NCI-H1694 treated with DMSO at 0.1 percent for 48 hours (cell line): ENCODE measurements around the gene MRPL54.
A peak's percentile ranks its signal among the peaks of the same experiment; 100 is the strongest.

Source experiments
- DNase-seq: peaks from one replicate; lab custom pipeline; 2025; lab: John Stamatoyannopoulos, UW

Gene MRPL54

DNA sequence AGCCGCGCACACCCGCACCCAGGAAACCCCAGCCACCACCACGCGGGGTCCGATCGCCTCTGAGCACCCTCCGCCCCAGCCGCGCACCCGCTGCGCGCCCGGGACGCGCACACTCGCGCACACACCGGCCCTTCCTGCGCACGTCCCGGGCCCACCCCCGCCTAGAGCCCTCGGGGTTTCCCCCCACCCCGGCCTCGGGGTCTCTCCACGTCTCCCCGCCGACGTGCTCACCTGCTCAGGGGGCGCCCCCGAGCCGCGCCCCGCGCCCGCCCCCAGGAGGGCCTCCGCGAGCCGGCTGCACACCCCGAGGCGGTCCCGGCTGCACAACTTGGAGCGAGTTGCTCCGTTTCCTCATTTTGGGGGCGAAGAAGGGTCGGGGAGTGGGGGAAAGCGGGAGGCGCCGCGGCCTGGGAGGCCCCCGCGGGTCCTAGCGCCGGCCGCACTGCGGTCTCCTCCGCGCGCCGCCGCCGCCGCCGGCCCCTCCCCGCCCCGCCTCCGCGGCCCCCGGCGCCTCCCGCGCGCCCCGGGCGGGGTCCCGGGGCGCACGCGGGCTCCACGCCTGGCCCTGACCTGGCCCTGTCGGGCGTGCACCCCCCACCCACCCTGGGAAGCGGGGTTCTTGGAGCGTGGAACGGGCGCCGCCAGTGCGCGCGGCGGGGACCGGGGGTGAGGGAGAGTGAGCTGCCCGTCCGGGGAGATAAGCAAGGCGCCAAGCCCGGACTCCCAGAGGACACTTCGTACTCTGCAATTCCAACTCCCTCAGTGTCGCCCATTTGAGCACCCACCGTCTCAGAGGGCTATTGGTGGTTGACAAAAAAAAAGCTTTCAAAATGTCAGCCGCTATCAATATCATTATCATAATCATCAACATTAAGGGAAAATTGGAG is 23.7 kb downstream of the MRPL54 start, which contains the start of gene MATK:
Gene MATK (minus strand): TSS at position 444 of the 887 bp plus-strand sequence. CDS start 1,246 bp downstream, outside the sequence.
- no peak for DNase-seq

- DNase-seq: no peak
These were observed 26.7 kb downstream of the MRPL54 start for GRCh38 chr19:3788996-3789778.

DNA sequence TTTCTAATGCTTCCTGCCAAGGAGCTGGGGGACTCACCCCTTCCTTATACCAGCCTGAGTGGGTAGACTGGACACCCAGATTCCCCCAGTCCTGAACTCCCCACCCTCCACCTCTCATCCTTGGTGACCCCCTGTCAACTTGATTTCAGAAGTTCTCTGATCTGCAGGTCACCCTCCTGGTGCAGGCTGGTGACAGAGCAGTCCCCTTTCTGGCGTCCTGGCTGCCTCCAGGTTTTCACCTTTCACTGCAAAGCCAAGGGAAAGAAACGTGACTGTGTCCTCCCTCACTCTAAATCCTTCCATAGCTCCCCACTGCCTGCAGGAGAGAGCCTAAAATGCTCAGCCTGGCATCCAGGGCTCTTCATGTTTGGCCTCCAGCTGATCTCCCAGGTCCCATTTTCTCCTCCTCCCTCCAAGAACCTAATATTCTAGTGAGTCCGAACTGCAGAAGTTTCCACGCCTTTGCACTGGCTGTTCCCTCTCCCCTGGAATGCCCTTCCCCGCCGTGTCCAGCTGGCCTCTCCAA is 27.8 kb downstream of the MRPL54 start:
- DNase-seq: no peak

DNA sequence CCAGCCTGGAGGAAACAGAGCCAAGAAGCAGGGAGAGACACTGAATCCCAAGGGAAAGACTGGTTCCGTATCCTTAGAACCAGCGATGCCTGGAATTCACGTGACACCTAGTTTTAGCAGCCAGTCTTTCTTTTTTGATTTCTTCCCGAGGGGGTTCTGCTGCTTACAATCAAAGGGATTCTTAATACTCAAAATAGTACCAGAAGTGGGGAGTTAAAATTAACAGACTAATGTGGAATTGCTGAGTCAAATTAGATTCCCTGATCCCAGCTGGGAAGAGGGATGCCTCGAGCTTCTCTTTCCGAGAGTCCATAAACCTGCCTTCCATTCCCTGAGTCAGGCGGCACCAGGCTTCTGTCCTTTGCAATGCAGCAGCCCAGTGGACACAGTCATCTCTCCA is 28.5 kb downstream of the MRPL54 start:
- DNase-seq: no peak

- DNase-seq: no peak
These were observed 29.6 kb downstream of the MRPL54 start for GRCh38 chr19:3792114-3792513.

DNA sequence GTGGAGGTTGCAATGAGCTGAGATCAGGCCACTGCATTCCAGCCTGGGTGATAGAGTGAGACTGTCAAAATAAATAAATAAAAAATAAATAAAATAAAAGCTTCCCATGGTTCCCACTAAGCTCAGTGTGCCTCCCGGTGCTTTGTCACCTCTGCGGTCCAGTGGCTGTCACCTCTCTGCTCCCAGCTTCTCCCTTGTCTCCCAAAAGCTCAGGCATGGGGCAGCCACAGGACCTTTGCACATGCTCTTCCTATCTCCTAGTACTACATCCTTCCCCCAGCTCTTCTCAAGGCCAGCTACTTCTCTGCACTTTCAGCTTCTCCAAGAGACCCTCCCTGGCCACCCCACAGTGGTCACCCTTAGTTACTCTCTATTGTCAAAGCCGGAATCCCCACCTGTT is 31.3 kb downstream of the MRPL54 start:
- DNase-seq: no peak

DNA sequence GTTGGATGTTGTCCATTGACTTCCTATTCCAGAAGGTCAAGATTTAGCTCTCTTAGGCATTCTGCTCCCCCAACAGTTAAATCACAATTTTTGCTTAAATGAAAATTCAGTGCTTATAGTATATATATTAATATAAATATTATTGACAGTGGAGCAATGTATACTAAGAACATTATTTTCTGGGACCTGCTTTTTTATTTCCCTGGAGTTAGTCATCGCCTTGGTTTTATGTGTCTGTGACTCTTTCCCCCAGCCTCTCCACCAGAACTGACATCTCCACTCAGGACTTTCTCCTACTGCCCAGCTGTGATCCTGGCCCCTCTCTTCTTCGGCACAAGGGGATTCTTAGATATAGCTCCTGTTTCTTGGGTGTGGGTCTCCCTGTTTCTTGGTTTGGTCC is 33.9 kb downstream of the MRPL54 start:
- no peak for DNase-seq

GRCh38 chr19:3798137-3798536 is 35.7 kb downstream of the MRPL54 start:
- no peak for DNase-seq

DNA sequence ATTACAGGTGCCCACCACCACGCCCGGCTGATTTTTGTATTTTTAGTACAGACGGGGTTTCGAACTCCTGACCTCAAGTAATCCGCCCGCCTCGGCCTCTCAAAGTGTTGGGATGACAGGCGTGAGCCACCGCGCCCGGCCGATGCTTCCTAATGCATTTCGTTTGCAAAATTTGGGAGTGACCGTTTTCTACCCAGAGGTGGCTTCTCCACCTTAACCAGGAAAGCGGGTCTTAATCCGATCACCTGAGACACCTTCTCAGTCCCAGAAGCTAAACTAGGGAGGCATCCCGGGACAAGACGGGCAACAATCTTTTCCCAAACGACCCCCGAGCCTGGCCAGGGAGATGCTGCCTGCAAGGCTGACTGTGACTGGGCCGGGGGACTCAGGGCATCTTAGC is 38.5 kb downstream of the MRPL54 start:
- DNase-seq: no peak

- peak; percentile 8 for DNase-seq
These were observed 39.1 kb downstream of the MRPL54 start for GRCh38 chr19:3801412-3802096.

GRCh38 chr19:3803114-3803888 is 40.8 kb downstream of the MRPL54 start:
- DNase-seq: no peak

- DNase-seq: no peak
These were observed 41.5 kb downstream of the MRPL54 start for GRCh38 chr19:3803986-3804385.

DNA sequence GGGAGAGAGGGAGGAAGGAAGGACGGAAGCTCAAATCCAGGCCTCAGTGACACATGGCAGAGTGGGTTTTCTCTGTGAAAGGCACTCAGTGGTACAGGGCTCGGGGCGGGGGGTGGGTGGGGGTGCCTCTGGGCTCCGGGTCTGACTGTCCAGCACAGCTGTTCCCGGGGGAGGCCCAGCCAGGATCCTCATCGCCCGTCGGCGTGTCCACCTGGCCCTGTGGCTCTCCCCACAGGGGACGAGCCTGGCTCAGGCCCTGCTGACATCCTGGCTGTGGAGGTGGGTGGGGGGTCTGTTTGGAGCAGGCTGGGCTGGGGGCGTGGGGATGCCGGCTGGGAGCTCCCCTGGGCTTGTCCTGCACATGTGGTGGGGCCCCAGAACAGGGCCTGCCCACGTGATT is 41.9 kb downstream of the MRPL54 start:
- no peak for DNase-seq

DNA sequence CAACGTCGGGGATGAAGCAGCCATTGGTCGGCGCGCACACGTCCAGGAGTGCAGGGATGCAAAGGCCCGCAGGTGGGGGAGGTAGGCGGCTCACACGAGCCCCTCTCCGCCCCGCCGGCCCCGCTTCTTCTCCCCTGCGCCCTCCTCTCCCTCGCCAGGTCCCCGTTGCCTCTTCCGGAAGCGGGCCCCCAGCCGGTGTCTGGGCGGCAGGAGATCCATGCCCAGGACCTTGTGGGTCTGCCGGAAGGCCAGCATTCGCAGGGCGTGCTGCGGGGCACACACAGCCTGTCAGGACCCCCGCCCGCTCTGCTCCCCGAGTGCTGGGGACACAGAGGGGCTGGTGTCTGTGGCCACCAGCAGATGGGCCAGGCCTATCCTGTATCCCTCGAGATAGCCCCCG is 43.4 kb downstream of the MRPL54 start:
- DNase-seq: no peak

DNA sequence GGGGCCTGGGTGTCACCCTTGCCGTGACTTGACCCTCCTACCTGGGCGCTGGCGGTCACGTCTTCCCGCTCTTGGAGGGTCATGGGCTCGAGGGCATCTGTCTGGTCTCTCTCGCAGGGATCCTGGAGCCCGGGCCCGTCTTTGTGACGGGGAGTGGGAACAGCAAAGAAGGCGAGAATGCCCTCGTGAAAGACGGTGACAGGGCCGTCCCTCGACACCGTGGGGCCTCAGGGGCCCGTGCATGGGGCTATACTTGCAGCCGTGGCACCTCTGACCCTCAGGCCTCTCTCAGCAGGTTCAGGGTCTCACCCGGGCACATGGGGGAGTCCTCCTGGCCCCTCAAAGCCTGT is 44.6 kb downstream of the MRPL54 start:
- DNase-seq: no peak

- no peak for DNase-seq
These were observed 45.3 kb downstream of the MRPL54 start for GRCh38 chr19:3807574-3808354.

GRCh38 chr19:3808420-3809143 is 46.1 kb downstream of the MRPL54 start:
- no peak for DNase-seq

DNA sequence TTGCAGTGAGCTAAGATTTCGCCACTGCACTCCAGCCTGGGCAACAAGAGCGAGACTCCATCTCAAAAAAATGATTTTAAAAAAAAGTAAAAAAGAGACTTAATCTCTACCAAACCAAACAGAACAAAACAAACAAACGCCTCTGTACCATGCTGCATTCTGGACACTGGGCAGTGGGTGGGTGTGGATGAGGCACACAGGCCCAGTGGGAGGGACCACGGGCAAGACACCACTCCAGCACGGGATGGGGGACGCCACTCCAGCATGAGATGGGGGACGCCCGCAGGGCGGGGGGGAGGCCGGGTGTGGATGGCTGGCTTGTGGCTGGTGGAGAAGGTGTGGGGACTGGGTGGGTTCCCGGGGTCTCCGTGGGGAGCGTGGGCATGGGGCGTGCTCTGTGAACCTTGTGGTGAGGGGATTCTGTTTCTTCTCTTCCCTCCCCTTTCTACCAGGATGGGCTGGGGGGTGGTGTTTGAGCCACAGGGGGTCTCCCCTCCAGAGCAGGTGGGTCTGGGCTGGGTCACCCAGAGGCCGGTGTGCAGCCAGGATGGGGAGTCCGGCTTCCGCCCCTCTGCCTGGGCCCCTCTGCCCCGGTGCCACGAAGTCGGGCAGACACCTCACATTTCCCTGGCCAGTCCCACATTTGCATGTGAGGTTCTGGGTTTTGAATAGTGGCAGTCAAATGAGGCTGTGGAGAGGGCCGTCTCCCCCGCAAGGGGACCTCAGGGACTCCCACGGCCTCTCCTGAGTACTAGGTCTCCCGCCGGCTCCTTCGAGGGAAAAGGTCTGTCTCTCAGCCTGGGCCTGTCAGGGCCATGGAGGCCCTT is 47.6 kb downstream of the MRPL54 start:
- DNase-seq: no peak

DNA sequence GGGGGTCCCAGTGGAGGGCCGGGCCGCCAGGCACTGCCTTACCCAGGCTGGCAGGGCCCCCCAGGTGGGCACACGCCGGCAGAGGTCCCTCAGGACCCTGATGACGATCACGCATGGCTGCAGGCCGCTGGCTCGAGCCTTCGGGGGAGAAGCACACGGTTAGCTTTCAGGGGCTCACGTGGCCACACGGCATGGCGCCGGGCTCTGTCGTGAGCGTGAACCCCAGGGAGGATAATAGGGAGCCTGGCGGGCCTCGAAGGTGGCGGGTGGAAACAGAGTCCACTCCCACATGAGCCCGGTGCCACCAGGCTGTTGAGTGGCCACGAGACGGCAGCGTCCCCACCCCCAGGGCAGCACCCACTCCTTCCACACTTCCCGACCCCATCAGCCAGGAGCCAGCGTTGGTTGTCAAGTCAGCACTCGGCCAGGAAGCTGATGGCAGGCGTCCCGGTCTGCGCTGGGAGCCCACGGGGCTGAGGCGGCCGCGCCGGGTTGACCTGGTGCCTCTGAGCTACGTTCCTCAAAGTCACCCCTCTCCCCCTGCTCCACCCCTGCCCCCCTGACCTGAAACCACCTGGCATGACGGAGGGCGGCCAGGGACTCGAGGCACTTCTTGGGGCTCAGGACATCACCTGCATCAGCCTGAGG is 48.4 kb downstream of the MRPL54 start:
- DNase-seq: no peak
